HepG2 (cell line): ENCODE results near the gene PSKH1. TPM values are rescaled to one million over a fixed set of nuclear protein-coding genes. Genes with fewer than 3 reads are reported as not detected.

ENCODE experiments used
- BRCA1 ChIP-seq: sonication (generic); formaldehyde crosslinking; IDR thresholded peaks from 2 replicates; pipeline ENCODE4 v1.4.0; 2020; ENCODE audit warnings: missing genetic modification reagents
- DR1 ChIP-seq: sonication (generic); formaldehyde crosslinking; IDR thresholded peaks from 2 replicates; pipeline ENCODE4 v1.8.0; 2021; ENCODE audit warnings: mild to moderate bottlenecking, missing genetic modification reagents, inconsistent platforms
- GATAD2A ChIP-seq: IDR thresholded peaks from 2 replicates; pipeline ENCODE4 v1.6.1; 2016
- GLI4 ChIP-seq: sonication (generic); formaldehyde crosslinking; IDR thresholded peaks from 2 replicates; pipeline ENCODE4 v1.5.1; 2020; ENCODE audit warnings: missing genetic modification reagents, mild to moderate bottlenecking, moderate library complexity, borderline replicate concordance
- JUN ChIP-seq: sonication (generic); formaldehyde crosslinking; IDR thresholded peaks from 2 replicates; pipeline ENCODE4 v1.4.0; 2020; ENCODE audit warnings: mild to moderate bottlenecking, missing genetic modification reagents
- NRL ChIP-seq: sonication (generic); formaldehyde crosslinking; IDR thresholded peaks from 2 replicates; pipeline ENCODE4 v1.5.0; 2020; ENCODE audit warnings: missing genetic modification reagents, mild to moderate bottlenecking, moderate library complexity, borderline replicate concordance
- POLR2AphosphoS5 ChIP-seq: IDR thresholded peaks from 2 replicates; pipeline ENCODE4 v1.6.1; 2012; ENCODE audit warnings: low read depth, low read length
- SMARCC2 ChIP-seq: fragments of 450-650 bp; IDR thresholded peaks from 2 replicates; pipeline ENCODE4 v1.6.1; 2017; ENCODE audit warnings: antibody characterized with exemption, mild to moderate bottlenecking
- SP1 ChIP-seq, 2 experiments: fragments of 450-650 bp in 1 of 2; sonication (generic) in 1 of 2; formaldehyde crosslinking in 1 of 2; IDR thresholded peaks; 2 replicates each; pipeline versions ENCODE4 v1.4.0 to v1.6.1; 2016 to 2020; ENCODE audit warnings: missing genetic modification reagents in 1 of 2
- STAT5B ChIP-seq: sonication (generic); formaldehyde crosslinking; IDR thresholded peaks from 2 replicates; pipeline ENCODE4 v1.4.0; 2020; ENCODE audit warnings: missing genetic modification reagents
- ZNF235 ChIP-seq: sonication (generic); formaldehyde crosslinking; IDR thresholded peaks from 2 replicates; pipeline ENCODE4 v1.8.1; 2023; ENCODE audit warnings: mild to moderate bottlenecking, missing genetic modification reagents, borderline replicate concordance
- ZNF382 ChIP-seq: sonication (generic); formaldehyde crosslinking; IDR thresholded peaks from 2 replicates; pipeline ENCODE4 v1.5.0; 2020; ENCODE audit warnings: missing genetic modification reagents, mild to moderate bottlenecking, borderline replicate concordance
- ZNF547 ChIP-seq: sonication (generic); formaldehyde crosslinking; IDR thresholded peaks from 2 replicates; pipeline ENCODE4 v1.5.1; 2020; ENCODE audit warnings: mild to moderate bottlenecking, missing genetic modification reagents
- ZNF564 ChIP-seq: sonication (generic); formaldehyde crosslinking; IDR thresholded peaks from 2 replicates; pipeline ENCODE4 v1.8.1; 2023; ENCODE audit warnings: mild to moderate bottlenecking, missing genetic modification reagents
- ZNF598 ChIP-seq: sonication (generic); formaldehyde crosslinking; IDR thresholded peaks from 2 replicates; pipeline ENCODE4 v1.5.1; 2020; ENCODE audit warnings: mild to moderate bottlenecking, missing genetic modification reagents, borderline replicate concordance
- ZNF772 ChIP-seq: sonication (generic); formaldehyde crosslinking; IDR thresholded peaks from 2 replicates; pipeline ENCODE4 v1.5.0; 2020; ENCODE audit warnings: mild to moderate bottlenecking, missing genetic modification reagents
- polyA plus RNA-seq, 8 experiments: library from polyadenylated mRNA; depleted of rRNA in 3 of 8; stranded (reverse) in 7 of 8; unstranded in 1 of 8; fragments of >200 nt; fragmentation: Illumina TruSeq in 4 of 8; extraction: Trizol in 4 of 8; gene quantifications; 2 replicates each; pipeline versions ENCODE4 v1.2.1 to v1.2.3, GENCODE V29; 2011 to 2016; ENCODE audit warnings: low read depth in 4 of 8, missing spikeins in 1 of 8, mixed read lengths in 1 of 8; ENCODE audit not compliant: insufficient read depth in 1 of 8
- total RNA-seq, 5 experiments: library from RNA; depleted of rRNA; stranded (reverse); fragments of >200 nt; fragmentation: Illumina TruSeq; extraction: Trizol; gene quantifications; 2 replicates each; pipeline ENCODE4 v1.2.3, GENCODE V29; 2016; ENCODE audit warnings: low read depth in 1 of 5
- TF ChIP-seq, protein P1 (sequence below), 2 experiments: IDR thresholded peaks; 2 replicates each; pipeline ENCODE4 v1.6.1; 2011 to 2012; ENCODE audit warnings: low read length in 2 of 2, borderline replicate concordance in 1 of 2, low read depth in 1 of 2, mild to moderate bottlenecking in 1 of 2, moderate library complexity in 1 of 2
- TF ChIP-seq, protein P2 (sequence below): sonication (generic); formaldehyde crosslinking; IDR thresholded peaks from 2 replicates; pipeline ENCODE4 v1.4.0; 2020; ENCODE audit warnings: missing genetic modification reagents
- TF ChIP-seq, protein P3 (sequence below): sonication (generic); formaldehyde crosslinking; IDR thresholded peaks from 2 replicates; pipeline ENCODE4 v1.4.0; 2020; ENCODE audit warnings: mild to moderate bottlenecking, missing genetic modification reagents
- TF ChIP-seq, protein P4 (sequence below): sonication (generic); formaldehyde crosslinking; IDR thresholded peaks from 2 replicates; pipeline ENCODE4; 2020; ENCODE audit warnings: missing genetic modification reagents, mild to moderate bottlenecking, borderline replicate concordance

Gene PSKH1
- total and polyA plus RNA-seq, 2 of the 13 experiments (the other 11 are each of a cell fraction or from before 2014, with no cell fraction given), result 8.4 to 19.1 TPM

DNA sequence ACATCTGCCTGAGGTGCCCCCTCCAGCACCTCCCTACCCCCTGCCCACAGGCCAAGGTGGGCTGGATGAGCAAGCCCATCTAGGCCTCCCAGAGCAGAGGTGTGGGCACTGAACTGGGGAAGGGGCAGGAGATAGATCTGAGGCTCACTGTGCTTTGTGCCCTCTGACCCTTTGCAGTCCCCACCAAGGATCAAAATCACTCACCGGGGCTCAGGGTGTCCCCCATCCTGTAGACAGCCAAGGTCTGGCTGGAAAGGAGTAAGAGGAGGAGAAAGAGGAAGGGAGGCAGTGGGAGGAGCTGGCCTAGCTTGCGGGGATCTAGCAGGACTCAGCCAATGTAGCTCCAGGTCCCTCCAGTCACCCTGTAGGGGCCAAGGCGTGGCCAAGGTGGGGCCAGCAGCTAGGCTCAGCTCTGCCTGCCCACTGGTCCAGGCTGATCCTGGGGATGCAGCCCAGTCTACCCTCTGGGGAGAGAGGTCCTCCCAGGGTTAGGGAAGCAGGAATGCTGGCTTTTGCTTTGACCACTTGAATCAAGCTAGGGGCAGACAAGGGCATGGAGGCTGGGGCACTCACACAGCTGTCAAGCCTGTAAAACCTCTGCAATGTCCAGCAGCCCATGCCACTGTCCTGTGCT, 73.6 kb downstream of the PSKH1 start (continued):
- TF ChIP-seq, protein P1, sequence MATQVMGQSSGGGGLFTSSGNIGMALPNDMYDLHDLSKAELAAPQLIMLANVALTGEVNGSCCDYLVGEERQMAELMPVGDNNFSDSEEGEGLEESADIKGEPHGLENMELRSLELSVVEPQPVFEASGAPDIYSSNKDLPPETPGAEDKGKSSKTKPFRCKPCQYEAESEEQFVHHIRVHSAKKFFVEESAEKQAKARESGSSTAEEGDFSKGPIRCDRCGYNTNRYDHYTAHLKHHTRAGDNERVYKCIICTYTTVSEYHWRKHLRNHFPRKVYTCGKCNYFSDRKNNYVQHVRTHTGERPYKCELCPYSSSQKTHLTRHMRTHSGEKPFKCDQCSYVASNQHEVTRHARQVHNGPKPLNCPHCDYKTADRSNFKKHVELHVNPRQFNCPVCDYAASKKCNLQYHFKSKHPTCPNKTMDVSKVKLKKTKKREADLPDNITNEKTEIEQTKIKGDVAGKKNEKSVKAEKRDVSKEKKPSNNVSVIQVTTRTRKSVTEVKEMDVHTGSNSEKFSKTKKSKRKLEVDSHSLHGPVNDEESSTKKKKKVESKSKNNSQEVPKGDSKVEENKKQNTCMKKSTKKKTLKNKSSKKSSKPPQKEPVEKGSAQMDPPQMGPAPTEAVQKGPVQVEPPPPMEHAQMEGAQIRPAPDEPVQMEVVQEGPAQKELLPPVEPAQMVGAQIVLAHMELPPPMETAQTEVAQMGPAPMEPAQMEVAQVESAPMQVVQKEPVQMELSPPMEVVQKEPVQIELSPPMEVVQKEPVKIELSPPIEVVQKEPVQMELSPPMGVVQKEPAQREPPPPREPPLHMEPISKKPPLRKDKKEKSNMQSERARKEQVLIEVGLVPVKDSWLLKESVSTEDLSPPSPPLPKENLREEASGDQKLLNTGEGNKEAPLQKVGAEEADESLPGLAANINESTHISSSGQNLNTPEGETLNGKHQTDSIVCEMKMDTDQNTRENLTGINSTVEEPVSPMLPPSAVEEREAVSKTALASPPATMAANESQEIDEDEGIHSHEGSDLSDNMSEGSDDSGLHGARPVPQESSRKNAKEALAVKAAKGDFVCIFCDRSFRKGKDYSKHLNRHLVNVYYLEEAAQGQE (IDR thresholded peaks at IDR 0.05; ENCODE audit: borderline replicate concordance in 1 of 2, low read depth in 1 of 2, low read length in 2 of 2), result no peak
- TF ChIP-seq STAT5B (CRISPR knock-in tag) (0 out of 2 replicates have a peak, but pooled peaks have one; percentile 4), GLI4 (0 out of 2 replicates have a peak, but pooled peaks have one; percentile 72), ZNF564 (CRISPR knock-in tag) (0 out of 2 replicates have a peak, but pooled peaks have one; percentile 17), DR1 (CRISPR knock-in tag) (0 out of 2 replicates have a peak, but pooled peaks have one; percentile 48), ZNF772 (0 out of 2 replicates have a peak, but pooled peaks have one; percentile 7), JUN (CRISPR knock-in tag) (0 out of 2 replicates have a peak, but pooled peaks have one; percentile 14), SMARCC2 (no peak), ZNF235 (CRISPR knock-in tag) (no peak), SP1 (IDR thresholded peaks at IDR 0.05) (no peak), SP1 (CRISPR knock-in tag; IDR thresholded peaks at IDR 0.05) (no peak; the same call in 1 of the 2 replicates), ZNF547 (CRISPR knock-in tag) (no peak), NRL (no peak), ZNF598 (CRISPR knock-in tag) (no peak), BRCA1 (CRISPR knock-in tag) (no peak), ZNF382 (CRISPR knock-in tag) (no peak), POLR2AphosphoS5 (peak; percentile 40), GATAD2A (CRISPR knock-in tag) (peak; percentile 37; the same call in 1 of the 2 replicates)
- TF ChIP-seq, protein P2, sequence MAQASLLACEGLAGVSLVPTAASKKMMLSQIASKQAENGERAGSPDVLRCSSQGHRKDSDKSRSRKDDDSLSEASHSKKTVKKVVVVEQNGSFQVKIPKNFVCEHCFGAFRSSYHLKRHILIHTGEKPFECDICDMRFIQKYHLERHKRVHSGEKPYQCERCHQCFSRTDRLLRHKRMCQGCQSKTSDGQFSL (CRISPR knock-in tag), result no peak
- TF ChIP-seq, protein P3, sequence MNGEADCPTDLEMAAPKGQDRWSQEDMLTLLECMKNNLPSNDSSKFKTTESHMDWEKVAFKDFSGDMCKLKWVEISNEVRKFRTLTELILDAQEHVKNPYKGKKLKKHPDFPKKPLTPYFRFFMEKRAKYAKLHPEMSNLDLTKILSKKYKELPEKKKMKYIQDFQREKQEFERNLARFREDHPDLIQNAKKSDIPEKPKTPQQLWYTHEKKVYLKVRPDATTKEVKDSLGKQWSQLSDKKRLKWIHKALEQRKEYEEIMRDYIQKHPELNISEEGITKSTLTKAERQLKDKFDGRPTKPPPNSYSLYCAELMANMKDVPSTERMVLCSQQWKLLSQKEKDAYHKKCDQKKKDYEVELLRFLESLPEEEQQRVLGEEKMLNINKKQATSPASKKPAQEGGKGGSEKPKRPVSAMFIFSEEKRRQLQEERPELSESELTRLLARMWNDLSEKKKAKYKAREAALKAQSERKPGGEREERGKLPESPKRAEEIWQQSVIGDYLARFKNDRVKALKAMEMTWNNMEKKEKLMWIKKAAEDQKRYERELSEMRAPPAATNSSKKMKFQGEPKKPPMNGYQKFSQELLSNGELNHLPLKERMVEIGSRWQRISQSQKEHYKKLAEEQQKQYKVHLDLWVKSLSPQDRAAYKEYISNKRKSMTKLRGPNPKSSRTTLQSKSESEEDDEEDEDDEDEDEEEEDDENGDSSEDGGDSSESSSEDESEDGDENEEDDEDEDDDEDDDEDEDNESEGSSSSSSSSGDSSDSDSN (CRISPR knock-in tag), result no peak; the same call in none of the 2 replicates
- TF ChIP-seq, protein P4, sequence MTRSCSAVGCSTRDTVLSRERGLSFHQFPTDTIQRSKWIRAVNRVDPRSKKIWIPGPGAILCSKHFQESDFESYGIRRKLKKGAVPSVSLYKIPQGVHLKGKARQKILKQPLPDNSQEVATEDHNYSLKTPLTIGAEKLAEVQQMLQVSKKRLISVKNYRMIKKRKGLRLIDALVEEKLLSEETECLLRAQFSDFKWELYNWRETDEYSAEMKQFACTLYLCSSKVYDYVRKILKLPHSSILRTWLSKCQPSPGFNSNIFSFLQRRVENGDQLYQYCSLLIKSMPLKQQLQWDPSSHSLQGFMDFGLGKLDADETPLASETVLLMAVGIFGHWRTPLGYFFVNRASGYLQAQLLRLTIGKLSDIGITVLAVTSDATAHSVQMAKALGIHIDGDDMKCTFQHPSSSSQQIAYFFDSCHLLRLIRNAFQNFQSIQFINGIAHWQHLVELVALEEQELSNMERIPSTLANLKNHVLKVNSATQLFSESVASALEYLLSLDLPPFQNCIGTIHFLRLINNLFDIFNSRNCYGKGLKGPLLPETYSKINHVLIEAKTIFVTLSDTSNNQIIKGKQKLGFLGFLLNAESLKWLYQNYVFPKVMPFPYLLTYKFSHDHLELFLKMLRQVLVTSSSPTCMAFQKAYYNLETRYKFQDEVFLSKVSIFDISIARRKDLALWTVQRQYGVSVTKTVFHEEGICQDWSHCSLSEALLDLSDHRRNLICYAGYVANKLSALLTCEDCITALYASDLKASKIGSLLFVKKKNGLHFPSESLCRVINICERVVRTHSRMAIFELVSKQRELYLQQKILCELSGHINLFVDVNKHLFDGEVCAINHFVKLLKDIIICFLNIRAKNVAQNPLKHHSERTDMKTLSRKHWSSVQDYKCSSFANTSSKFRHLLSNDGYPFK (CRISPR knock-in tag), result peak; percentile 35; the same call in 1 of the 2 replicates
